Nephron (organoid): ENCODE results near the gene TPRG1L.

Source experiments
- H3K27ac Mint-ChIP-seq, 3 experiments: 2 replicates each; pipeline ENCODE4 v1.8.0; 2020; ENCODE audit warnings: mixed read lengths in 3 of 3, mild to moderate bottlenecking in 2 of 3, moderate library complexity in 1 of 3
- H3K27me3 Mint-ChIP-seq: 2 replicates; pipeline ENCODE4 v1.8.0; 2021; ENCODE audit warnings: low read depth, mild to moderate bottlenecking, moderate library complexity, mixed read lengths
- H3K36me3 Mint-ChIP-seq: 2 replicates; pipeline ENCODE4 v1.8.0; 2020; ENCODE audit warnings: low read depth, mixed read lengths
- H3K4me1 Mint-ChIP-seq: 2 replicates; pipeline ENCODE4 v1.8.0; 2020; ENCODE audit warnings: mixed read lengths
- H3K4me3 Mint-ChIP-seq, 3 experiments: 2 replicates each; pipeline ENCODE4 v1.8.0; 2020; ENCODE audit warnings: mild to moderate bottlenecking in 3 of 3, mixed read lengths in 3 of 3, moderate library complexity in 2 of 3
- H3K9me3 Mint-ChIP-seq: 2 replicates; pipeline ENCODE4 v1.8.0; 2020; ENCODE audit warnings: mixed read lengths
- TF ChIP-seq, protein P1 (sequence below), 3 experiments: fragments of 200-600 bp; sonication (generic); IDR thresholded peaks; one replicate each; pipeline ENCODE4 v1.5.0; 2021; ENCODE audit warnings: antibody characterized with exemption in 3 of 3; ENCODE audit not compliant: unreplicated experiment in 3 of 3

Gene TPRG1L

DNA sequence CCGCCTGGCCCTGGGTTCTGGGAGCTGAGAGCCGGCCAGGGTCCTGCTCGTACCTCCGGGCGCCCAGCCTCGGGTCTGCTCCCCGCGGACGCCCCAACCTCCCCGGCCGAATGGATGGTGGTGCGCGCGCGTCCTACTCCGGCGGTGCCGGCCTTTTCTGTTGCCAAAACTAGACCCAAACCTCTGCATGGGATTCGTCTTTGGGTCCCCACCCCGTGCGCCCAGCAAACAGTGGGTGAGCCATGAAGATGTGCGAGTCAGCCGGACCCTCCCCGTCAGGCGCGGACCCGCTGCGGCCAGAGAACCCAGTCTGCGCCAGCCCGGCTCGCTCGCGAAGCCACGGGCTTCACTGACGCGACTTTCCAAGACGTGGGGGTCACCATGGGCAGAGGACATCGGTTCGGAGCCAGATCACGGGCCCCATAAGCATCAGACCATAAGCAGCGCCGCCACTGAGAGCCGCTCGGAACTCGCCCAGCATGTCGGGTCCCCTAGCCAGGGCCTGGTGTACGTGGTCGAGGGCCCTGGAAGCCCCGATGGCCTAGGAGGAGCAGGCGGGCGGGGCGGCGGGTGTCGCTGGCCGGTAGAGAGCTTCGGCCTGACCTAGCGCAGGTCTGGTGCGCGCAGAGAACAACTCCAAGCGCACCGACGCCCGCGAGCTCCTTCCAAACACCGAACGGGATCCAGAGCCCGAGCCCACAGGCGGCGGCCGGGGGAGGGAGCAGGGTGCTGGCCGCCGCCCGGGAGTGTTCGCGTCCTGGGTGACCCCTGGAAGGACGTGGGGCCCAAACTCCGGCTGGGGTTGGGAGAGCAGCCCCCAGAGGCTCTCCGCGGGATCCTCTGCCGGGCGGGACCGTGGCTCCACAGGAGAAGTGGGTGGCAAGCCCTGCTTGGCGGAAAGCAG is 26.5 kb downstream of the TPRG1L start:
- Mint-ChIP-seq H3K9me3 (no peaks in the 10 kb centered on the region), H3K4me1 (peaks cover 16% of the 10 kb centered on the region), H3K27me3 (peaks cover 61% of the 10 kb centered on the region), H3K27ac (no peak overlapping the region), H3K4me3 (peak overlapping the region; percentile 46 to 70 (median 60)), H3K36me3 (peaks cover 3% of the 10 kb centered on the region)
- TF ChIP-seq, protein P1, sequence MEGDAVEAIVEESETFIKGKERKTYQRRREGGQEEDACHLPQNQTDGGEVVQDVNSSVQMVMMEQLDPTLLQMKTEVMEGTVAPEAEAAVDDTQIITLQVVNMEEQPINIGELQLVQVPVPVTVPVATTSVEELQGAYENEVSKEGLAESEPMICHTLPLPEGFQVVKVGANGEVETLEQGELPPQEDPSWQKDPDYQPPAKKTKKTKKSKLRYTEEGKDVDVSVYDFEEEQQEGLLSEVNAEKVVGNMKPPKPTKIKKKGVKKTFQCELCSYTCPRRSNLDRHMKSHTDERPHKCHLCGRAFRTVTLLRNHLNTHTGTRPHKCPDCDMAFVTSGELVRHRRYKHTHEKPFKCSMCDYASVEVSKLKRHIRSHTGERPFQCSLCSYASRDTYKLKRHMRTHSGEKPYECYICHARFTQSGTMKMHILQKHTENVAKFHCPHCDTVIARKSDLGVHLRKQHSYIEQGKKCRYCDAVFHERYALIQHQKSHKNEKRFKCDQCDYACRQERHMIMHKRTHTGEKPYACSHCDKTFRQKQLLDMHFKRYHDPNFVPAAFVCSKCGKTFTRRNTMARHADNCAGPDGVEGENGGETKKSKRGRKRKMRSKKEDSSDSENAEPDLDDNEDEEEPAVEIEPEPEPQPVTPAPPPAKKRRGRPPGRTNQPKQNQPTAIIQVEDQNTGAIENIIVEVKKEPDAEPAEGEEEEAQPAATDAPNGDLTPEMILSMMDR (IDR thresholded peaks at IDR 0.05; ENCODE audit: unreplicated experiment in 3 of 3): no peak

GRCh38 chr1:3651930-3652547 is 27.2 kb downstream of the TPRG1L start, which contains the start of gene TP73:
Gene TP73 (plus strand): TSS chr1:3652516. CDS start chr1:3682366, 29,850 bp downstream.
- Mint-ChIP-seq H3K27me3 (peaks cover 66% of the 10 kb centered on the region), H3K9me3 (no peaks in the 10 kb centered on the region), H3K4me3 (peak within 1 kb of the TSS; percentile 19 to 60 (median 60)), H3K27ac (no peak within 1 kb of the TSS), H3K36me3 (no peaks in the 10 kb centered on the region), H3K4me1 (peaks cover 16% of the 10 kb centered on the region)
- TF ChIP-seq, protein P1 (IDR thresholded peaks at IDR 0.05; ENCODE audit: unreplicated experiment in 3 of 3): no peak

DNA sequence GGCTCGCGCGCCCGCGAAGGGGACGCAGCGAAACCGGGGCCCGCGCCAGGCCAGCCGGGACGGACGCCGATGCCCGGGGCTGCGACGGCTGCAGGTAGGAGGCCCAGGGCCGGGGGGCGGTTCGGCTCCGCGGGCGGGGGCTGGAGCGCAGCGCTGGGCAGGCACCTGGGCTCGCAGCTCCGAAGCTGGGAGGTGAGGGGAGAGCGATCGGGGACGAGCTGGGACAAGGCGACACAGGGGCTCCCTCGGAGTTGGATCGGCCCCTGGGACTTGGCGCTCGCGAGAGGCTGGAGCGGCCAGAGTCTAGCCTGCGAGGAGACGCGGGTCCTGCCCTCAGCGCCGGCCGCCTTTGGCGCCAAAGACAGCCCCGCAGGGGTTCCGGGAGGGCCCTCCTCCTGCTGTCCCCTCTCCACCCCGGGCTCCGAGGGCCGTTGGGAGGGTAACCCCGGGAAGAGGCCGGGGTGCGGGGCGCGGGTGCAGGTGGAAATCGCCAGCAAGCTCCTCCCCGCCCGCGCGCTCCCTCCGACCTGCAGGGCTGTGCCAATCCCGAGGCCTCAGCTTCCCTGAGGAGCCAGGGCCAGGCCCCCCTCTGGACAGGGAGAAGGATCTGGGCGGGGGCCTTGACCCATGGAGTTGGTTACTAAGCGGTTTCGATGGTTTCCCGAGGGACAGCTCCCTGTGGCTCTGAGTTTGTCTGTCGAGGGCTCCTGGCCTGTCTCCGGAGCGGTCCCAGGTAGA is 27.9 kb downstream of the TPRG1L start:
- peaks cover 16% of the 10 kb centered on the region for H3K4me1 Mint-ChIP-seq
- H3K4me3 Mint-ChIP-seq: peak overlapping the region in 2 of 3 experiments; percentile 19 to 36
- H3K27me3 Mint-ChIP-seq: peaks cover 73% of the 10 kb centered on the region
- H3K9me3 Mint-ChIP-seq: no peaks in the 10 kb centered on the region
- H3K27ac Mint-ChIP-seq: no peak overlapping the region
- H3K36me3 Mint-ChIP-seq: no peaks in the 10 kb centered on the region
- TF ChIP-seq, protein P1 (IDR thresholded peaks at IDR 0.05; ENCODE audit: unreplicated experiment in 3 of 3): no peak

DNA sequence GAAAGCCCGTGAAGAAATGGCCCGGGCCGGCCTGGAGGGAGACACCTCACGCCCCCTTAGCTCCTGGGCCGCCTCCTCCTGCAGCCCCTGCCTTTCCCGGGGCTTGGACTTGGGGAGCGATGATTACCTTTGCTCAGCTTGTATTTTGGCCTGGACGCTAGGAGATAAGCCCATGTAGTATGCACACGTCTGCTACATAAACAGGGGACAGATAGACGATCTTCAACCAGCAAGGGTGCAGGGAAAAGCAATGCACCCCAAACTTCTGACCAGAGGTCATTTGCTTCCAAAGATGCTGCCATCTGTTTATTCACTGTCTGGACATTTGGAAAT is 28.4 kb downstream of the TPRG1L start:
- H3K4me3 Mint-ChIP-seq: peak overlapping the region; percentile 19 to 60 (median 36)
- H3K27me3 Mint-ChIP-seq: peaks cover 78% of the 10 kb centered on the region
- no peaks in the 10 kb centered on the region for H3K36me3 Mint-ChIP-seq
- peaks cover 13% of the 10 kb centered on the region for H3K4me1 Mint-ChIP-seq
- no peak overlapping the region for H3K27ac Mint-ChIP-seq
- no peaks in the 10 kb centered on the region for H3K9me3 Mint-ChIP-seq
- TF ChIP-seq, protein P1 (IDR thresholded peaks at IDR 0.05; ENCODE audit: unreplicated experiment in 3 of 3): no peak

- no peak overlapping the region for H3K27ac Mint-ChIP-seq
- H3K36me3 Mint-ChIP-seq: no peaks in the 10 kb centered on the region
- peaks cover 7% of the 10 kb centered on the region for H3K4me1 Mint-ChIP-seq
- TF ChIP-seq, protein P1 (IDR thresholded peaks at IDR 0.05; ENCODE audit: unreplicated experiment in 3 of 3): no peak
- peaks cover 88% of the 10 kb centered on the region for H3K27me3 Mint-ChIP-seq
- no peaks in the 10 kb centered on the region for H3K9me3 Mint-ChIP-seq
- H3K4me3 Mint-ChIP-seq: peak overlapping the region in 1 of 3 experiments; percentile 30
These were observed 29.9 kb downstream of the TPRG1L start for GRCh38 chr1:3654549-3655281.
